Calu3 (cell line): Measurements from ENCODE around the gene GPR34. TPM values are rescaled to one million over a fixed set of nuclear protein-coding genes. Genes with fewer than 3 reads are reported as not detected.

Experiments used
- BruUV-seq: library from RNA; stranded (reverse); fragments of 400-500 nt; replicated peaks from 2 replicates; lab custom pipeline; 2021; lab: Mats Ljungman, UMichigan
- CTCF ChIA-PET: fragments of 300-600 bp; sonication (Branson Sonifier 250); formaldehyde crosslinking; loops from one replicate; lab custom pipeline; 2022; ENCODE audit warnings: antibody characterized with exemption; lab: Charles Lee
- DNase-seq: peaks from one replicate; pipeline ENCODE4 v3.0.0; 2022
- H3K27ac Mint-ChIP-seq: one replicate; pipeline ENCODE4 v1.8.0; 2022; ENCODE audit warnings: mixed read lengths; ENCODE audit not compliant: unreplicated experiment
- H3K27me3 Mint-ChIP-seq: one replicate; pipeline ENCODE4 v1.8.0; 2022; ENCODE audit warnings: mixed read lengths; ENCODE audit not compliant: unreplicated experiment
- H3K36me3 Mint-ChIP-seq: one replicate; pipeline ENCODE4 v1.8.0; 2022; ENCODE audit warnings: mild to moderate bottlenecking, moderate library complexity, mixed read lengths; ENCODE audit not compliant: insufficient read depth, unreplicated experiment
- H3K4me1 Mint-ChIP-seq: one replicate; pipeline ENCODE4 v1.8.0; 2022; ENCODE audit warnings: mild to moderate bottlenecking, low read depth, mixed read lengths; ENCODE audit not compliant: unreplicated experiment
- H3K4me3 Mint-ChIP-seq: one replicate; pipeline ENCODE4 v1.8.0; 2022; ENCODE audit warnings: mild to moderate bottlenecking, low read depth, moderate library complexity, mixed read lengths; ENCODE audit not compliant: unreplicated experiment
- H3K9me3 Mint-ChIP-seq: one replicate; pipeline ENCODE4 v1.8.0; 2022; ENCODE audit warnings: low read depth, mixed read lengths; ENCODE audit not compliant: unreplicated experiment
- CTCF ChIP-seq: fragments of 200-600 bp; IDR thresholded peaks from one replicate; pipeline ENCODE4 v1.8.0; 2022; ENCODE audit warnings: antibody characterized with exemption; ENCODE audit not compliant: unreplicated experiment
- intact Hi-C: fragments of 100-400 bp; cut with micrococcal nuclease; formaldehyde crosslinking; loops from one replicate; pipeline ENCODE4 v1.10.0; 2022; ENCODE audit not compliant: unreplicated experiment
- total RNA-seq: library from RNA; stranded (reverse); gene quantifications from 2 replicates; pipeline ENCODE4 v1.2.3, GENCODE V29; 2022

Gene GPR34
- total RNA-seq, 1 experiment from 2014 or later = not detected

DNA sequence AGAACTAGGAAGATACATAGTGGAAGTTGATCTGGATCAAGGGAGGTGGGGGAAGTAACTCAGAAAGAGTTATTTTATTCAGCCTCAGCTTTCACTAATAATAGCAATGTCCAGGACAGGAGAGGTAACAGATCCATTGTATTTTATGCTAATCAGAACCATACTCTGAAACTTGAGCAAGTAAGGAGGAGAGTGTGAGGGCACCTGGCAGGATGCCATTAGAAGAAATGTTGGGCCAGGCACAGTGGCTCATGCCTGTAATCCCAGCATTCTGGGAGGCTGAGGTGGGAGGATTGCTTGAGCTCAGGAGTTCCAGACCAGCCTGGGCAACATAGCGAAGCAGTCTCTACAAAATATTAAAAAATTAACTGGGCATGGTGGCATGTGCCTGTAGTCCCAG, 16.3 kb downstream of the GPR34 start:
- Mint-ChIP-seq H3K9me3 (no peaks in the 10 kb centered on the region), H3K4me3 (no peak overlapping the region), H3K27me3 (no peaks in the 10 kb centered on the region), H3K4me1 (no peaks in the 10 kb centered on the region), H3K36me3 (no peaks in the 10 kb centered on the region), H3K27ac (no peak overlapping the region)
- no TSS peak for BruUV-seq
- intact Hi-C loops = no loop called here
- CTCF ChIA-PET = no interaction called here
- TF ChIP-seq CTCF = no peak
- no peak for DNase-seq

DNA sequence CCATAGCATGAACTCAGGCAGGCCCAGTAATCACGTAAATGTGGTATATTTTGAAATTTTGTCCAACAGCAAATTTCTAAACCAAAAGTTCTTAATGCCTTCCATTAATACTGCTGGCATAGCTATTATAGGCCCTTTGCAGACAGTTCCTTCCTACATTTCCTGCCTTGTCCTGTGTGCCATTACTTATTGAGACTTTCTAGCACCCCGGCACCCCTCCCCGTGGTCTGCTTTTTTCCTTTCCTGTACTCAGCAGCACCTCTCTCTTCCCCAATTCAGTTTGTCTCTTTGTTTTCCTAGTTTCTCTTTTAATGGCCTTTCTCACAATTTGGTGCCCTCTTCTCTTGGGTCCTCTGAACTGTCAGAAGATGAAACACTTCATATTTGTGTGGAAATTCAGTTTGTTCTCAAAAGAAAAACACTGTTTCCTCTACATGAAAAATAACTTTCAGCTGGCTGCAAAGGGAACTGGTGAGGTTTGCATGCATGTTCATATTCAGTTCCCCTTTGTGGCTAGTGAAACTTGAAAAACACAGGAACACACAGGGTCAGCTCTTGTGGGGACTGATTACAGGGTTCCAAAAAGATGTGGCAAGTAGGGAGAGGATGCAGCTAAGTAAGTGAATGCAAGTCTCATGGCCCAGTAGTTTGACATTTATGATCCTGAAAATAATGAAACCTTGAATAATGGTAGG, 17.1 kb downstream of the GPR34 start:
- intact Hi-C loops = no loop called here
- Mint-ChIP-seq H3K27ac (no peak overlapping the region), H3K27me3 (no peaks in the 10 kb centered on the region), H3K9me3 (no peaks in the 10 kb centered on the region), H3K4me1 (no peaks in the 10 kb centered on the region), H3K4me3 (no peak overlapping the region), H3K36me3 (no peaks in the 10 kb centered on the region)
- BruUV-seq = no TSS peak
- TF ChIP-seq CTCF = no peak
- no peak for DNase-seq
- CTCF ChIA-PET = no interaction called here

DNA sequence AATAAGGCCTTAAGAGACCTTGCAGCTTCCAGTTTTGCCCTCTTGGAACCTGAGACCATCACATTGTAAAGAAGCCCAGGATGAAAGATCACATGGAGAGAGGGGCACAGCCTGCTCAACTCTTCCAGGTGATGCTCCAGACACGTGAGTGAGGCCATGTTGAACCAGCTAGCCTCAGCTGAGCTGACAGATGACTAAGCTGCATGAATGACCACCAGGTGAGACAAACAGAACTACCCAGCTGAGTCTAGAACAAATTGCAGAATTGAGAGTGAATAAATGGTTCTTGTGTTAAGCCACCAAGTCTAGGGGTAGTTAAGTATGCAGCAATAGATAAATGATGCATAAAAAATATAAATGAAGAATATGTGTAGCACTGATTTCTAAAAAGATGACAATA, 18.4 kb downstream of the GPR34 start:
- Mint-ChIP-seq H3K36me3 (no peaks in the 10 kb centered on the region), H3K27me3 (no peaks in the 10 kb centered on the region), H3K9me3 (no peaks in the 10 kb centered on the region), H3K4me3 (no peak overlapping the region), H3K27ac (no peak overlapping the region), H3K4me1 (no peaks in the 10 kb centered on the region)
- no TSS peak for BruUV-seq
- no peak for DNase-seq
- CTCF ChIA-PET = no interaction called here
- intact Hi-C loops = no loop called here
- no peak for TF ChIP-seq CTCF

- no peak for DNase-seq
- TF ChIP-seq CTCF = no peak
- no TSS peak for BruUV-seq
- H3K9me3 Mint-ChIP-seq = no peaks in the 10 kb centered on the region
- H3K4me1 Mint-ChIP-seq = no peaks in the 10 kb centered on the region
- no peaks in the 10 kb centered on the region for H3K36me3 Mint-ChIP-seq
- no peak overlapping the region for H3K27ac Mint-ChIP-seq
- intact Hi-C loops = no loop called here
- H3K4me3 Mint-ChIP-seq = no peak overlapping the region
- CTCF ChIA-PET = no interaction called here
- H3K27me3 Mint-ChIP-seq = no peaks in the 10 kb centered on the region
Observed at GRCh38 chrX:41708486-41708885, 19.7 kb downstream of the GPR34 start.
